ENCODE measurements around the gene CPLX4. TPM values are rescaled to one million over a fixed set of nuclear protein-coding genes. Genes with fewer than 3 reads are reported as not detected.

CPLX4 gene
- total RNA-seq, 2 experiments from 2014 or later: not detected

- ChIA-PET CTCF (interaction anchor here (1.6 to 7.6 kb wide), 2 partner anchors 63 to 92 kb away, joined by 5 to 67 read pairs; no protein-coding TSS in a partner anchor), POLR2A (no interaction called here)
- Mint-ChIP-seq H3K9me3 (no peaks in the 10 kb centered on the region), H3K36me3 (ENCODE audit: low read depth) (no peaks in the 10 kb centered on the region), H3K27me3 (peaks cover 85% of the 10 kb centered on the region), H3K27ac (no peak overlapping the region), H3K4me3 (no peak overlapping the region), H3K4me1 (ENCODE audit: low read depth) (no peaks in the 10 kb centered on the region)
- Histone ChIP-seq H3K4me3 (ENCODE audit: low read length) (peak overlapping the region; percentile 41), H3K27ac (ENCODE audit: low read depth in 1 of 2, low read length in 2 of 2) (no peak overlapping the region), H3K27me3 (ENCODE audit: control insufficient read depth in 1 of 2, insufficient read depth in 2 of 2, low read length in 2 of 2) (peaks cover 19 to 32% of the 10 kb centered on the region in 2 experiments), H3K4me1 (ENCODE audit: insufficient read depth, low read length) (peaks cover 8% of the 10 kb centered on the region), H3K9me3 (ENCODE audit: control insufficient read depth in 1 of 2, insufficient read depth in 1 of 2, low read length in 2 of 2) (no peaks in the 10 kb centered on the region), H3K36me3 (ENCODE audit: insufficient read depth, low read length) (no peaks in the 10 kb centered on the region)
- DNase-seq: no peak
- TF ChIP-seq CTCF (IDR thresholded peaks at IDR 0.05): no peak
- intact Hi-C loops (cut with DNase I, micrococcal nuclease): loop anchor here (2.0 kb wide), 1 partner anchor 94 kb away; no protein-coding TSS in a partner anchor
- no peak for ATAC-seq (ENCODE audit: poor library complexity)
Measured at GRCh38 chr18:59308938-59309260, 9.6 kb downstream of the CPLX4 start.

GRCh38 chr18:59308248-59308937 lies 10.1 kb downstream of the CPLX4 start:
- Mint-ChIP-seq H3K27me3 (peaks cover 81% of the 10 kb centered on the region), H3K36me3 (ENCODE audit: low read depth) (no peaks in the 10 kb centered on the region), H3K9me3 (no peaks in the 10 kb centered on the region), H3K27ac (no peak overlapping the region), H3K4me1 (ENCODE audit: low read depth) (no peaks in the 10 kb centered on the region), H3K4me3 (no peak overlapping the region)
- intact Hi-C loops (cut with DNase I, micrococcal nuclease): loop anchor here (2.0 kb wide), 1 partner anchor 94 kb away; no protein-coding TSS in a partner anchor
- TF ChIP-seq CTCF (IDR thresholded peaks at IDR 0.05): peak; percentile 88
- Histone ChIP-seq H3K36me3 (ENCODE audit: insufficient read depth, low read length) (no peaks in the 10 kb centered on the region), H3K9me3 (ENCODE audit: control insufficient read depth in 1 of 2, insufficient read depth in 1 of 2, low read length in 2 of 2) (no peaks in the 10 kb centered on the region), H3K27ac (ENCODE audit: low read depth in 1 of 2, low read length in 2 of 2) (no peak overlapping the region), H3K4me3 (ENCODE audit: low read length) (peak overlapping the region; percentile 41), H3K27me3 (ENCODE audit: control insufficient read depth in 1 of 2, insufficient read depth in 2 of 2, low read length in 2 of 2) (peaks cover 19 to 32% of the 10 kb centered on the region in 2 experiments), H3K4me1 (ENCODE audit: insufficient read depth, low read length) (peaks cover 8% of the 10 kb centered on the region)
- ATAC-seq (ENCODE audit: poor library complexity) (peak; percentile 73), DNase-seq (peak; percentile 16 to 78 (median 57))
- ChIA-PET POLR2A (interaction anchor here (1.1 kb wide), 1 partner anchor 94 kb away, joined by 10 read pairs; no protein-coding TSS in a partner anchor), CTCF (interaction anchor here (0.7 to 7.6 kb wide), 6 partner anchors 9 to 126 kb away, joined by 3 to 67 read pairs (median 4); no protein-coding TSS in a partner anchor)

- ChIA-PET CTCF (interaction anchor here (7.6 kb wide), 1 partner anchor 95 kb away, joined by 67 read pairs; no protein-coding TSS in a partner anchor), POLR2A (no interaction called here)
- intact Hi-C loops (cut with DNase I, micrococcal nuclease): no loop called here
- DNase-seq (no peak), ATAC-seq (ENCODE audit: poor library complexity) (no peak)
- Mint-ChIP-seq H3K36me3 (ENCODE audit: low read depth) (no peaks in the 10 kb centered on the region), H3K4me1 (ENCODE audit: low read depth) (no peaks in the 10 kb centered on the region), H3K27me3 (peaks cover 70% of the 10 kb centered on the region), H3K27ac (no peak overlapping the region), H3K4me3 (no peak overlapping the region), H3K9me3 (no peaks in the 10 kb centered on the region)
- no peak for TF ChIP-seq CTCF (IDR thresholded peaks at IDR 0.05)
- H3K27ac ChIP-seq (ENCODE audit: low read depth in 1 of 2, low read length in 2 of 2): no peak overlapping the region
- H3K4me3 ChIP-seq (ENCODE audit: low read length): no peak overlapping the region
- no peaks in the 10 kb centered on the region for H3K9me3 ChIP-seq (ENCODE audit: control insufficient read depth in 1 of 2, insufficient read depth in 1 of 2, low read length in 2 of 2)
- H3K4me1 ChIP-seq (ENCODE audit: insufficient read depth, low read length): peaks cover 8% of the 10 kb centered on the region
- H3K36me3 ChIP-seq (ENCODE audit: insufficient read depth, low read length): no peaks in the 10 kb centered on the region
- peaks cover 19 to 32% of the 10 kb centered on the region in 2 experiments for H3K27me3 ChIP-seq (ENCODE audit: control insufficient read depth in 1 of 2, insufficient read depth in 2 of 2, low read length in 2 of 2)
Measured at GRCh38 chr18:59306640-59307039, 11.8 kb downstream of the CPLX4 start.
